PFSK-1 (cell line): ENCODE data around the gene FAHD1.

ENCODE experiments used
- FOXP2 ChIP-seq: optimal IDR thresholded peaks from 2 replicates; pipeline ENCODE3; 2011; ENCODE audit warnings: borderline replicate concordance, control low read depth, inconsistent platforms; ENCODE audit not compliant: insufficient read depth; ENCODE audit errors: extremely low read length, extremely low read depth
- POLR2AphosphoS5 ChIP-seq: IDR thresholded peaks from 2 replicates; pipeline ENCODE4 v1.6.1; 2012; ENCODE audit warnings: low read depth, mild to moderate bottlenecking, control low read depth, low read length, moderate library complexity
- REST ChIP-seq, 2 experiments: IDR thresholded peaks; 2 replicates each; pipeline versions ENCODE4 v1.6.1 to v1.8.0; 2011 to 2012; ENCODE audit warnings: low read depth in 2 of 2, low read length in 2 of 2, control low read depth in 1 of 2, inconsistent platforms in 1 of 2, mild to moderate bottlenecking in 1 of 2, moderate library complexity in 1 of 2; ENCODE audit not compliant: insufficient read depth in 1 of 2
- SIN3A ChIP-seq: IDR thresholded peaks from 2 replicates; pipeline ENCODE4 v1.6.1; 2012; ENCODE audit warnings: mild to moderate bottlenecking, low read length, moderate library complexity, borderline replicate concordance; ENCODE audit not compliant: insufficient read depth
- TAF1 ChIP-seq: IDR thresholded peaks from 2 replicates; pipeline ENCODE4 v1.6.1; 2012; ENCODE audit warnings: low read length, control low read depth, borderline replicate concordance; ENCODE audit not compliant: insufficient read depth

The FAHD1 gene

DNA sequence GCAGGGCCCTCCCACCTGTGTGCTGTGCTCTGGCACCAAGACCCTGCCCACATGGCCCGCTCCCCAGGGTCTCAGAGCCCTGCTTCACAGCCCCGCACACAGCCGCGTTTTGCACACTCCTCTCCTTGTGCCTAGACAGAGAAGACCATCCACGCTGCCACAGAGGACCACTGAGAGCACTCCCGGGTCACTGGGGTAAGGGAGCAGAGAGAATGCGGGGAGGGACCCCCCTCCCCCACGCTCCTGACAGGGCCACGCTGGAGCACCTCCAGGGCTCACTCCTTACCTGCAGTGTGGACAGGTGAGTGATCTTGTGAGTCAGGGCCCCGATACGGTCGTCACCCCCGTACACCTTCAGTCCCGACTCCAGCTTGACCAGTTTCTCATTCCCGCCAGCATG lies 7.4 kb upstream of the FAHD1 start:
- no peak for TF ChIP-seq TAF1
- TF ChIP-seq FOXP2 = no peak
- no peak for TF ChIP-seq SIN3A
- no peak for TF ChIP-seq POLR2AphosphoS5
- TF ChIP-seq REST (IDR thresholded peaks at IDR 0.05; ENCODE audit: insufficient read depth in 1 of 2, low read depth in 2 of 2, low read length in 2 of 2) = no peak

- no peak for TF ChIP-seq POLR2AphosphoS5
- no peak for TF ChIP-seq REST (IDR thresholded peaks at IDR 0.05; ENCODE audit: insufficient read depth in 1 of 2, low read depth in 2 of 2, low read length in 2 of 2)
- TF ChIP-seq FOXP2 = no peak
- no peak for TF ChIP-seq SIN3A
- TF ChIP-seq TAF1 = no peak
Observed at GRCh38 chr16:1820096-1820945, 6.7 kb upstream of the FAHD1 start.

DNA sequence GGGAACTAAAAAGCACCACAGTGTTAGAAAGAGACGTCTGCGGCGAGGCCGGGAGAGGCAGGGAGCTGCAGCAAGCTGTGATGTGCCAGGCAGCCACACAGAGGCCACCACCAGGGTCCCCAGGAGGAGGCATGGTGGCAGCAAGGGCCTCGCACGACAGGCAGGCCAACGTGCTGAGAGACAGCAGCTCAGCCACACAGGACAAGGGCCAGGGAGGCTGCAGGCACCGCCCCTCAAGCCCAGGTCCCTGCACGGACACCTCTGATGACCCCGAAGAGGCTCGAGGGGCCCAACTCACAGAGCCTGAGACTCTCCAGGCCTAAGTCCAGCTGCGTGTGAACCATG lies 6.1 kb upstream of the FAHD1 start:
- no peak for TF ChIP-seq REST (IDR thresholded peaks at IDR 0.05; ENCODE audit: insufficient read depth in 1 of 2, low read depth in 2 of 2, low read length in 2 of 2)
- no peak for TF ChIP-seq FOXP2
- no peak for TF ChIP-seq TAF1
- no peak for TF ChIP-seq POLR2AphosphoS5
- no peak for TF ChIP-seq SIN3A

DNA sequence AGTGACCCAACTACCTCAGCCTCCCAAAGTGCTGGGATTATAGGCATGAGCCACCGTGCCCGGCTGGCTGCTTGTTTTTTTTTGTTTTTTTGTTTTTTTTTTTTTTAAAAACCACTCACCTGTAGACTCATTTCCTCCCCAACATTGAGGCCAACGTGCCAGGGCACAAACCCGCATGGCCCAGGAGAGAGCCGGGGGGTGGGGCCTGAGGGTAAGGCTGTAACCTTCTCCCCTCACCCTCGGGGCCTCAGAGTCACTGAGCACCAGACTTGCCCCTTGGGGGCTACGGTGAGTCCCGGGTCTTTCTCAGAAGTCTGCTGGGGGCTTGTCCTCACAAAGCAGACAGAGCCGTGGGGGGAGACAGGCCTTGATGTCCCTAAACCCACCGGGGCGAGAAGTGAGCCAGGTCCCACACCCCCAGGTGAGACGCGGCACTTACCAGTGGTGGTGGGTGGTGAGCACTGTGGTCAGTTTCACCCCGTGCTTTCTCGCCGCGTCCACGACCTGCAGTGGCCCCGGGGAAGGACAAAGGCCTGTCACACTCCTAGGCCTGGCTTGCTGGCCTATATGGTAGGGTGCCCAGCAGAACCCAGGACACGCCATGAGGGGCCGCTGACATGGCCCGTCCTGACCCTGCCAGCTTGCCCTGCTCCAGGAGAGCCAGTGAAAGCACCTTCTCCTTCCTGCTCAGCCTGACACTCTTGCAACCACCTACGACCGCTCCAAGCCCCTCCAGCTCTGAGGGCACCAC lies 5.0 kb upstream of the FAHD1 start:
- no peak for TF ChIP-seq POLR2AphosphoS5
- no peak for TF ChIP-seq SIN3A
- no peak for TF ChIP-seq REST (IDR thresholded peaks at IDR 0.05; ENCODE audit: insufficient read depth in 1 of 2, low read depth in 2 of 2, low read length in 2 of 2)
- no peak for TF ChIP-seq FOXP2
- no peak for TF ChIP-seq TAF1
